ENCODE data around the gene ABITRAM. TPM values are rescaled to one million over a fixed set of nuclear protein-coding genes. Genes with fewer than 3 reads are reported as not detected.

The ABITRAM gene
- total RNA-seq, 1 experiment from 2014 or later: 13.4 TPM

DNA sequence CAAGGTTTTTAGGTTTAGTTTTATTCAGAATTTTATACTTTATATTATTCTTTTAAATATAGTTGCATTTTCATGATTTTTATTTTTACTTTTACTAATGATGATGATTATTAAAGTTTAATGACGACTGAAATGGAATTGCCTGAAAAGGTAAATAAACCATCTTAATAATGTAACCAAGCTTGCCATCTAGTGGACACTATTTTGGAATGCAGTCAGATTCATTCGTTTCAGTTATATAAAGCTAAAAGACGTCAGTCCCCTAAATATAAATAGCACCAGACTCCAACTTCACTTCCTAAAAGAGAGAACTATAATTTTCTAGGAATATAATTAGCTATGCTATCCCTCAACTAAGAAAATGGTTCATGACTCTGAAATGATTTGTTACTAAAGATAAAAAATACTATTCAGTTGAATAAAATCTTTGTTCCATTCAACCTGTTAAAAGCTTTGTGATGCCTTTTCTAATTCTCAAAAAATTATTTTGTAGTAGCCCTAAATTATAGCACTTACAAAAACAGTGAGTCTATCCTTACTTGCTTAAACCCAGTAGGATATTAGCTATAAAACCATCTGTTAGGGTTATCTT, 19.9 kb downstream of the ABITRAM start:
- no peaks in the 10 kb centered on the region for H3K9me2 ChIP-seq (ENCODE audit: insufficient read depth)
- H3K27me3 ChIP-seq (ENCODE audit: insufficient read depth, low read length): no peaks in the 10 kb centered on the region
- no TSS peak for BruUV-seq (replicated peaks)
- H4K20me1 ChIP-seq (ENCODE audit: insufficient read depth): no peaks in the 10 kb centered on the region
- no peak overlapping the region for H2AFZ ChIP-seq (ENCODE audit: low read depth, low read length, poor library complexity, severe bottlenecking)
- peaks cover 0 to 5% of the 10 kb centered on the region in 2 experiments; a peak in 1 of 4 replicates for H3K36me3 ChIP-seq (ENCODE audit: control insufficient read depth in 1 of 2, insufficient read depth in 2 of 2, low read length in 2 of 2)
- peak; percentile 37 for DNase-seq (ENCODE audit: low read depth, low spot score)
- TF ChIP-seq RAD21 (IDR thresholded peaks at IDR 0.05; ENCODE audit: low read depth): peak; percentile 57
- no peak for TF ChIP-seq CEBPB (IDR thresholded peaks at IDR 0.05; ENCODE audit: low read depth)
- TF ChIP-seq, protein P1, sequence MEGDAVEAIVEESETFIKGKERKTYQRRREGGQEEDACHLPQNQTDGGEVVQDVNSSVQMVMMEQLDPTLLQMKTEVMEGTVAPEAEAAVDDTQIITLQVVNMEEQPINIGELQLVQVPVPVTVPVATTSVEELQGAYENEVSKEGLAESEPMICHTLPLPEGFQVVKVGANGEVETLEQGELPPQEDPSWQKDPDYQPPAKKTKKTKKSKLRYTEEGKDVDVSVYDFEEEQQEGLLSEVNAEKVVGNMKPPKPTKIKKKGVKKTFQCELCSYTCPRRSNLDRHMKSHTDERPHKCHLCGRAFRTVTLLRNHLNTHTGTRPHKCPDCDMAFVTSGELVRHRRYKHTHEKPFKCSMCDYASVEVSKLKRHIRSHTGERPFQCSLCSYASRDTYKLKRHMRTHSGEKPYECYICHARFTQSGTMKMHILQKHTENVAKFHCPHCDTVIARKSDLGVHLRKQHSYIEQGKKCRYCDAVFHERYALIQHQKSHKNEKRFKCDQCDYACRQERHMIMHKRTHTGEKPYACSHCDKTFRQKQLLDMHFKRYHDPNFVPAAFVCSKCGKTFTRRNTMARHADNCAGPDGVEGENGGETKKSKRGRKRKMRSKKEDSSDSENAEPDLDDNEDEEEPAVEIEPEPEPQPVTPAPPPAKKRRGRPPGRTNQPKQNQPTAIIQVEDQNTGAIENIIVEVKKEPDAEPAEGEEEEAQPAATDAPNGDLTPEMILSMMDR (IDR thresholded peaks at IDR 0.05 in 2 of 3, conservative IDR thresholded peaks at IDR 0.05 in 1 of 3; ENCODE audit: borderline replicate concordance in 1 of 3, insufficient read depth in 1 of 3, low read depth in 2 of 3, low read length in 2 of 3): peak; percentile 33 to 62 (median 58); a peak in 5 of 6 replicates
- ChIA-PET CTCF (interaction anchor here (0.6 to 1.9 kb wide), 20 partner anchors 8 to 391 kb away, joined by 3 to 11 read pairs (median 4); no protein-coding TSS in a partner anchor), RAD21 (ENCODE audit: low non-redundant PET in 1 of 2, low total read pairs in 2 of 2, uncharacterized antibody in 2 of 2, unreplicated experiment in 2 of 2) (interaction anchor here in 1 of 2 experiments (0.7 kb wide), 1 partner anchor 55 kb away, joined by 4 read pairs; no protein-coding TSS in a partner anchor), POLR2A (no interaction called here)
- H3K4me1 ChIP-seq (ENCODE audit: control insufficient read depth in 1 of 2, insufficient read depth in 2 of 2, low read length in 2 of 2): no peaks in the 10 kb centered on the region
- no peaks in the 10 kb centered on the region for H3K9me3 ChIP-seq (ENCODE audit: control insufficient read depth in 1 of 2, insufficient read depth in 1 of 2, low read depth in 1 of 2, low read length in 2 of 2)
- no peak for ATAC-seq
- H3K79me2 ChIP-seq (ENCODE audit: insufficient read depth, low read length): no peaks in the 10 kb centered on the region; the same call in 1 of the 2 replicates
- no peak overlapping the region for H3K27ac ChIP-seq (ENCODE audit: low read depth, low read length)
- H3K4me3 ChIP-seq (replicated peaks in 1 of 2; ENCODE audit: low read depth in 1 of 2, low read length in 2 of 2): no peak overlapping the region
- intact Hi-C loops (cut with micrococcal nuclease): loop anchor here (5.0 kb wide), 1 partner anchor 1303 kb away; the partner anchor contains the start of gene TXN
- H3K4me2 ChIP-seq (ENCODE audit: low read length): no peak overlapping the region
- H3K9ac ChIP-seq (ENCODE audit: low read length): no peak overlapping the region

DNA sequence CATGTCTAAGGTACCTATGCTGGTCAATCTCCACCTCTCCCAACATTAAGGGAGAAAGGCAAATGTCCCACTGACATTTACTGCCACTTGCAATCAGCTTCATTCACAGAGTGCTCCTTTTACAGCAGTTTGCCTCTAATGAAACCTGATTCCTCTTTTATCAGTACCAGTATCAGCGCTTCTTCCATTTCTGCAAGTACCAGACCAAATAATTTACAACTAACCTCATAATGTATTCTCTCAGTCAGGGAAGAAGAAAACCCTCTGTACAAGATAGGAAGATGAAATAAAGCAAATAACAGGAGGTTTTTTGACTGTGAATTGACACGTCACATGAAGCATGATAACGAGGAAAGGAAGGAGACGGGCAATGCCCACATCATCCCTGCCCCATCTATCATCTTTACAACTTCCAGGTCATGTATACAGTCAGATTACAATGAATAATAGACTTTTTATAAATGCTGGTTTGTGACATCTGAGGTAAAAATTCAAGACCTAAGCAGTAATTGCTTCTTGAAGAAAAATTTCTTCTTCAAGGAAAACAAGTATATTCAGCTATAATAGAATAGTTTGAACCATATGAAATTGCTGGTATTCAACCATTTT, 21.9 kb downstream of the ABITRAM start:
- CTCF ChIA-PET: no interaction called here
- no peak for DNase-seq (ENCODE audit: low read depth, low spot score)
- no peaks in the 10 kb centered on the region for H4K20me1 ChIP-seq (ENCODE audit: insufficient read depth)
- H3K27me3 ChIP-seq (ENCODE audit: insufficient read depth, low read length): no peaks in the 10 kb centered on the region
- RAD21 ChIA-PET (ENCODE audit: low non-redundant PET in 1 of 2, low total read pairs in 2 of 2, uncharacterized antibody in 2 of 2, unreplicated experiment in 2 of 2): no interaction called here
- intact Hi-C loops (cut with micrococcal nuclease): no loop called here
- no peak overlapping the region for H2AFZ ChIP-seq (ENCODE audit: low read depth, low read length, poor library complexity, severe bottlenecking)
- no peak overlapping the region for H3K9ac ChIP-seq (ENCODE audit: low read length)
- H3K9me2 ChIP-seq (ENCODE audit: insufficient read depth): no peaks in the 10 kb centered on the region
- H3K27ac ChIP-seq (ENCODE audit: low read depth, low read length): no peak overlapping the region
- no peak for ATAC-seq
- H3K79me2 ChIP-seq (ENCODE audit: insufficient read depth, low read length): no peaks in the 10 kb centered on the region; the same call in 1 of the 2 replicates
- no peak overlapping the region for H3K4me2 ChIP-seq (ENCODE audit: low read length)
- H3K4me3 ChIP-seq (replicated peaks in 1 of 2; ENCODE audit: low read depth in 1 of 2, low read length in 2 of 2): no peak overlapping the region
- no TSS peak for BruUV-seq (replicated peaks)
- POLR2A ChIA-PET: no interaction called here
- H3K9me3 ChIP-seq (ENCODE audit: control insufficient read depth in 1 of 2, insufficient read depth in 1 of 2, low read depth in 1 of 2, low read length in 2 of 2): no peaks in the 10 kb centered on the region
- TF ChIP-seq EGR1 (IDR thresholded peaks at IDR 0.05; ENCODE audit: low read depth) (no peak), FOSL1 (IDR thresholded peaks at IDR 0.05; ENCODE audit: low read depth) (no peak), SRF (IDR thresholded peaks at IDR 0.05; ENCODE audit: low read depth) (no peak), POLR2A (IDR thresholded peaks at IDR 0.05; ENCODE audit: borderline replicate concordance, extremely low read depth, insufficient read depth, insufficient read length) (no peak), POLR2AphosphoS5 (IDR thresholded peaks at IDR 0.05; ENCODE audit: low read depth, low read length) (no peak), YY1 (IDR thresholded peaks at IDR 0.05; ENCODE audit: extremely low read depth, insufficient replicate concordance, low read depth, low read length) (no peak), CEBPB (IDR thresholded peaks at IDR 0.05; ENCODE audit: low read depth) (no peak)
- TF ChIP-seq, protein P1 (IDR thresholded peaks at IDR 0.05 in 2 of 3, conservative IDR thresholded peaks at IDR 0.05 in 1 of 3; ENCODE audit: borderline replicate concordance in 1 of 3, insufficient read depth in 1 of 3, low read depth in 2 of 3, low read length in 2 of 3): no peak
- peaks cover 0 to 8% of the 10 kb centered on the region in 2 experiments; a peak in 1 of 4 replicates for H3K36me3 ChIP-seq (ENCODE audit: control insufficient read depth in 1 of 2, insufficient read depth in 2 of 2, low read length in 2 of 2)
- no peaks in the 10 kb centered on the region for H3K4me1 ChIP-seq (ENCODE audit: control insufficient read depth in 1 of 2, insufficient read depth in 2 of 2, low read length in 2 of 2)

Data from HCT116 (cell line).